GM12891 (cell line): Measurements from ENCODE around the gene DKC1.
A peak's percentile ranks its signal among the peaks of the same experiment; 100 is the strongest.

ENCODE experiments used
- DNase-seq: peaks from one replicate; pipeline ENCODE4 v3.0.0; 2011; ENCODE audit warnings: low spot score; ENCODE audit not compliant: insufficient read length
- FAIRE-seq: peaks from 2 replicates; lab custom pipeline; 2011; peaks lifted over from hg19 to GRCh38; lab: Jason Lieb, UNC
- PAX5 ChIP-seq: IDR thresholded peaks from 2 replicates; pipeline ENCODE4 v1.6.1; 2011; ENCODE audit warnings: low read length, moderate library complexity, mild to moderate bottlenecking; ENCODE audit not compliant: insufficient read depth, severe bottlenecking
- POLR2A ChIP-seq: IDR thresholded peaks from 2 replicates; pipeline ENCODE4 v1.6.1; 2011; ENCODE audit warnings: low read depth, low read length, control low read depth
- POLR2AphosphoS5 ChIP-seq: IDR thresholded peaks from 2 replicates; pipeline ENCODE4 v1.6.1; 2011; ENCODE audit warnings: low read depth, low read length, control low read depth
- POU2F2 ChIP-seq: IDR thresholded peaks from 2 replicates; pipeline ENCODE4 v1.6.1; 2011; ENCODE audit warnings: low read depth, mild to moderate bottlenecking, control low read depth, low read length, moderate library complexity
- SPI1 ChIP-seq: IDR thresholded peaks from 2 replicates; pipeline ENCODE4 v1.6.1; 2011; ENCODE audit warnings: low read depth, low read length, control low read depth
- TAF1 ChIP-seq: IDR thresholded peaks from 2 replicates; pipeline ENCODE4 v1.6.1; 2011; ENCODE audit warnings: low read depth, low read length, control low read depth

DKC1 gene

DNA sequence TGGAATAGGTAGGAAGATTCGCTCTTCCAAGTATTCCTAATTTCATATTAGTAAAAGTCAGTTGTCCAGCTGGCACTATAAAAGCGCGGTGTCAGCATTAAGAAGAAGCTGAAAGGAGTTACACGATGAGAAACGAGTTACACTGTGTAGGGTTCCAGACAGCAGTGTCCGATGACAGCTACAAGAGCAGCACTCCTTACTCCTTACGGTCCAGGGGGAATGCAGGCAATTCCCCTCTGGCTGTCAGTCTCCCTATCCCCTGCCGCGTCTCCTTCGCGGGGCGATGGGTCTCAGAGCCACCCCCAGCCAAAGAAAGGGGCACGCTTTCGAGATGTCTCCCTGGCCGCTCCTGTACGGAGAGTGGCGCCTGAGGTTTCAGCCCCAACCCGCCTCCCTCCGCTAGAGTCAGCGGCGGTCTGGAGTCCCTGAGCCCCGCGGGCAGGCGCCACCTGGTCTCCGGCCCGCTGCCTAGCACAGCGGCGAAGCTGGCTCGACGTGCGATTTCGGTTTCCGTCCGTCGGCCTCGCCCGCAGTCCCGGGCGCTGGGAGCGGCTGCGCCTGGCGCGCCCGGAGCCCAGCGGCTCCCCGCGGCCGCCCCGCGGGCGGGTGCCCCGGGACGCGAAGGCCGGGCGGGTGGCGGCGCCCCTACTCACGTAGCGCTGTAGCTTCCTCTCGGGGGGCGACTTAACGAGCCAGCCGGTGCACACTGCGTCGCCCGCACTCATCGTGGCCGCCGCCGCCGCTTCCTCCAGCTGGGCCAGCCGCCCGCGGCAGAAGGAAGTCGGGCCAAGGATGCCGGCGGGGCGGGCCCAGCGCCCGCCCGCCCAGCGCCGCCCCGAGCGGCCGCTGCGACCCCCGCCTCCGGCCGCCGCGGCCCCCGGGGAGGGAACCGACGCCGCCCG lies 12.1 kb upstream of the DKC1 start, which contains the start of gene GAB3:
Gene GAB3, minus strand, starts transcription at position 777 of the 902 bp plus-strand sequence. Its CDS starts 52 bp downstream, at position 725.
- peak; percentile 79 for FAIRE-seq
- DNase-seq = no peak
- TF ChIP-seq PAX5 = no peak
- no peak for TF ChIP-seq TAF1
- TF ChIP-seq POLR2A = no peak
- no peak for TF ChIP-seq POLR2AphosphoS5
- no peak for TF ChIP-seq SPI1
- TF ChIP-seq POU2F2 = no peak

DNA sequence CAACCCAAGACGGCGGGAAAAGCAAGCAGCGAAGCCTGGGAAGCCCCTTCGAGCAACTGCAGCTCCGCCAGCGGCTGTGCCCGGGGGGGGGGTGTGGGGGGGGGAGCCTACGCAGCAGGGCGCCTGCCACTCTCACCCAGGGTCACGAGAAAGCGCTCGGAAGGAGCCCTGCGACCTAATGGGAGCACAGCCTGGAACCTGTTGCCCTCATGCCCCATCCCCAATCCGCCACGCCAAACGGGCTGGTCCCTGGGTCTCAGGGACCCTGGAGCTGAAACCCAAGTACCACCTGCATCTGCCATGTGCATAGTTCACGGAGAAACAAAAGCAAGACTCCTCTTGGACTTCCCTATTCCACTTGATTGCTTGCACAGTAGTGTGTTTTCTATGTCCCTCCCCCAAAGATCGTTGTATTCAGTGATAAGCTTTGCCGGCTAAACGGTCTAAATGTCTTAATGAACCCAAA lies 11.4 kb upstream of the DKC1 start:
- DNase-seq (no peak), FAIRE-seq (no peak)
- no peak for TF ChIP-seq TAF1
- 0 out of 2 replicates have a peak, but pooled peaks have one; percentile 13 for TF ChIP-seq SPI1

DNA sequence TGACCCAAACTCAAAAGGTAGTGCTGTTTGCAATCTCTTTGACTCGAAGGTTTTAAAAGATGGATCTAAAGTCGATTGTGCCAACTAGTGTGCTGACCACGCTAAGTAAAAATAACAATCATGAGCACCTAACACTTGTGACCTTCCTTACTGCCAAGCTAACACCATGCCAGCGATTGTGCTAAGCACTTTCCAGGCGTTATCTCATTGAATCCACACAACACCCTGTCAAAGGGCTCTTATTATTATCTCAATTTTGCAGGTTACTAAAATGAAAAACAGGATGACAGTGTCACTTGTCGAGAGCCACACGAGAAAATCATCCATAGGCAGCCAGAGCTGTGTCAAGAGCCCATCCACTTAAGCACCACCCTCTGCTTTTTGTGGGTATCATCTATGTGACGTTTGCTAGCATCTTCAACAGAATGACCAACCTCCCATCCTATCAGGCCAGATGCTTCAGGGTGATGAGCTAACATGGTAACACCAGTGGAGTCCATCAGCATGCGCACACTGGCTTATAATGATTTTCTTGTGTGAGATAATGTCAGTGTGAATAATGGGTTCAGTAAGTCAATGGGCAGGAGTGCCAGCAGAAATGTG lies 10.9 kb upstream of the DKC1 start:
- TF ChIP-seq POU2F2 = no peak
- TF ChIP-seq TAF1 = no peak
- TF ChIP-seq POLR2AphosphoS5 = no peak
- TF ChIP-seq SPI1 = no peak
- TF ChIP-seq PAX5 = no peak
- TF ChIP-seq POLR2A = no peak
- no peak for DNase-seq
- FAIRE-seq = no peak

DNA sequence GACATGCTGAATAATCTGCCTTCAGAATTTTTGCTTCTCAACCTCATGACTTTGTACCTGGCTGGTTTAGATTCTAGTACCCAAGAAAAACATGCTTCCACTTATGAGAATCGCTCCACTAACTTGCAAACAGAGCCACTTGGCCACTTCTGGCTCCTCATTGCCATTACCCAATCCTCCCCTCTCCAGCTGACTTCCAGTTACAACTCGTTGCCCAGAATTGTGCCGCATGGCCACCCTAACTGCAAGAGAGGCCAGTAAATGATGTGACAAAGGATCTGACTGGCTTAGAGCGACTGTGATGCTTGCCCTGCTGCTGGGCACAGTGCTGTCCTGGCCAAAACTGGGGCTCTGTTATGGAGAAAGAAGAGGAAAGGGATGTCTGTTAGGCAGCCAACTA lies 4.0 kb upstream of the DKC1 start:
- TF ChIP-seq PAX5 (no peak), POU2F2 (no peak), TAF1 (no peak), POLR2AphosphoS5 (no peak), POLR2A (no peak), SPI1 (no peak)
- FAIRE-seq (no peak), DNase-seq (no peak)

DNA sequence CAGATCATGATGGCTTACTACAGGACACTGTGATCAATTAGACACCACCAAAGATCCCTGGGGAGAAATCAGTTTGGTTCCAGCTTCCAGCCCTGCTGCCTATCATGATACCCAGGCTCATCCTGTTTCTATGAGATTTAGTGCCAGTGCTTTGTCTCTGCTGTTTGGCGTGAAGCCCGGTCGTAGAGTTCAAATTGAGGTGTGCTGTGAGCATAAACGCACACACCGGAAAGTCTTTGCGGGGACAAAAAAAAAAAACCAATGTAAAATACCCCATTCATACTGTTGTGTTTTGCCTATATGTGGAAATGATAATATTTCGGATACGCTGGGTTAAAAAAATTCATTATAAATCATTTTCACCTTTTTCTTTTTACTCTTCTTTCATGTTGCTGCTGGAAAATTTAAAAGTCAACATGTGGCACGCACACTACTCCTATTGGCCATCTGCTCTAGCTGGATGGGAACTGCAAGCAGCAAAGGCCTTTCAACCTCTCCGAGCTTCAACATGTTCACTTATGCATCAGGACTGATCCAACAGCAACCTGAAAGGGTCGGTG lies 607 bp upstream of the DKC1 start:
- no peak for TF ChIP-seq POU2F2
- TF ChIP-seq POLR2AphosphoS5 = no peak; the same call in 1 of the 2 replicates
- TF ChIP-seq POLR2A = 0 out of 2 replicates have a peak, but pooled peaks have one; percentile 36
- TF ChIP-seq PAX5 = no peak
- no peak for TF ChIP-seq SPI1
- TF ChIP-seq TAF1 = no peak
- DNase-seq = no peak
- FAIRE-seq = no peak

- TF ChIP-seq SPI1 = no peak
- no peak for TF ChIP-seq POU2F2
- FAIRE-seq (no peak), DNase-seq (no peak)
These were observed 12.0 kb downstream of the DKC1 start for GRCh38 chrX:154774622-154775021.

- DNase-seq (no peak), FAIRE-seq (peak; percentile 5)
- TF ChIP-seq POLR2AphosphoS5 (0 out of 2 replicates have a peak, but pooled peaks have one; percentile 11), POLR2A (no peak), TAF1 (no peak)
These were observed 13.0 kb downstream of the DKC1 start for GRCh38 chrX:154775419-154776349.

DNA sequence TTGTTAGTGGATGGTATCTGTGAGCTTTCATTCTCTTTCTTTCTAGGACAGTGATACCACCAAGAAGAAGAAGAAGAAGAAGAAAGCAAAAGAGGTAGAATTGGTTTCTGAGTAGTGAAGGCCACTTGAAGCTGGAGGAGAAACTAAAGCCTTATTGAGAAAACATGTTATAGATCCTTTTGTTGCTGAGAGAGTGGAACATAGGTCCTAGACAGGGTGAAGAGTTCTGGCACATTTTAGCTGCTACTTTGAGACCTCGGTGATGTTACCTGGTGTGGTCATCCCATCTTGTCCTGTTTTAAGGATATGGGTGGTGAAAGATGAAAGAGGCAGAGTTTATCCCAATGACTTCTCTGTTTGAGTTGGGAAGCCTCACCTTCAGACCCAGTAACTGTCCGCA lies 14.1 kb downstream of the DKC1 start:
- no peak for TF ChIP-seq POLR2A
- no peak for TF ChIP-seq TAF1
- TF ChIP-seq SPI1 = no peak
- TF ChIP-seq POLR2AphosphoS5 = no peak
- no peak for TF ChIP-seq POU2F2
- TF ChIP-seq PAX5 = no peak
- DNase-seq (no peak), FAIRE-seq (no peak)

DNA sequence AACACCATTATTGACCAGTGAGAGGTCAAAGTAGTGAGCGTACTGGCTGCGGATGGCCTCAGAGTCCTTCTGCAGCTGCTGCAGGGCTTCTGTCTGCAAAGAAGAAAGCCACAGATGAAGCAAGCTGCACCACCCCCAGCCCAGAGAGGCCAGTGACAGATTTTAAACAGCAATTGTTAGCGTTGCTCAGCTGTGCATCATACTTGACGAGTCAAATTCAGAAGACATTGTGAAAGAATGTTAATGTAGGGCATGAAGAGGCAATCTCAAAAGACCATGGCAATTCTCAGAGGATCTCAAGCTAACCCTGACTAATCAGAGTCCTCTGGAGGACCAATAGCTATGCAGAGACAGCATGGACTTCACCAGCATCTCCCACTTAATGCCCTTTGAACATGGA lies 16.6 kb downstream of the DKC1 start:
- DNase-seq = no peak
- no peak for TF ChIP-seq POU2F2
- no peak for TF ChIP-seq POLR2A
- no peak for TF ChIP-seq POLR2AphosphoS5
- TF ChIP-seq SPI1 = no peak
- no peak for TF ChIP-seq PAX5
- FAIRE-seq = no peak

DNA sequence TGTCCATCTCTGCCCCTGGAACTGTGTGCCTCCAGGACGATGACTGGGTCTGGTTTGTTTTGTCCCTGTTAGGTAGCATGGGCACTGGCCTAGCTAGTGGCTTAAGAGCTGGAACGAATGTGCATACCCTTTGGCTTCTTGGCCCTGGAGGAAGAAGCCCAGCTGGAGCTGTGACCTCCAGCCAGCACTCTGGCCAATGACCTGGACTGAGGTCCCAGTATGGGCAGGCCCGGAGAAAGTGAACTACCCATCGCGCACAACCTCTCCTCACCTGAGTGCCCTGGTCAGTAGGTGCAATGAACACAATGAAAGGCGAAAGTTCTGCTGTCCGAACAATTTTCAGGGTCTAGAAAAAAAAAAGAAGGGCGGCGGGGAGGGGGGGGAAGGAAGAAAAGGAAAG lies 18.3 kb downstream of the DKC1 start:
- FAIRE-seq (no peak), DNase-seq (no peak)
- TF ChIP-seq POLR2A (no peak), POLR2AphosphoS5 (no peak), POU2F2 (no peak), TAF1 (no peak), SPI1 (no peak), PAX5 (no peak)
